Stimulated activated CD4-positive, alpha-beta T cell treated with anti-CD3 and anti-CD28 coated beads, Interleukin-12 subunit alpha, Interleukin-12 subunit beta, amount 100 ng/mL, for 4 hours (primary cell): ENCODE data around the gene HTRA3.

Source experiments
- DNase-seq: peaks from one replicate; pipeline ENCODE4 v3.0.0-alpha.2; 2020

Gene HTRA3

GRCh38 chr4:8269535-8270417, at the start of gene HTRA3:
Gene HTRA3 (plus strand): TSS chr4:8269754. CDS start chr4:8269969, 215 bp downstream.
- DNase-seq, result no peak

- DNase-seq, result no peak
Observed at GRCh38 chr4:8220661-8221450, 48.7 kb upstream of the HTRA3 start.

GRCh38 chr4:8221476-8221875, 48.1 kb upstream of the HTRA3 start:
- no peak for DNase-seq

- no peak for DNase-seq
Observed at GRCh38 chr4:8221985-8222384, 47.6 kb upstream of the HTRA3 start.

- no peak for DNase-seq
Observed at GRCh38 chr4:8222609-8223388, 46.8 kb upstream of the HTRA3 start.

- no peak for DNase-seq
Observed at GRCh38 chr4:8224267-8224974, 45.1 kb upstream of the HTRA3 start.

- no peak for DNase-seq
Observed at GRCh38 chr4:8224975-8225625, 44.5 kb upstream of the HTRA3 start.

GRCh38 chr4:8225706-8226443, 43.7 kb upstream of the HTRA3 start:
- no peak for DNase-seq

GRCh38 chr4:8227201-8227770, 42.3 kb upstream of the HTRA3 start:
- no peak for DNase-seq

GRCh38 chr4:8227771-8228318, 41.7 kb upstream of the HTRA3 start:
- DNase-seq, result no peak

GRCh38 chr4:8228319-8229250, 41.0 kb upstream of the HTRA3 start:
- peak; percentile 65 for DNase-seq

- peak; percentile 11 for DNase-seq
Observed at GRCh38 chr4:8229331-8229975, 40.1 kb upstream of the HTRA3 start.

- DNase-seq, result no peak
Observed at GRCh38 chr4:8230033-8230432, 39.5 kb upstream of the HTRA3 start.

GRCh38 chr4:8230891-8231290, 38.7 kb upstream of the HTRA3 start:
- no peak for DNase-seq

GRCh38 chr4:8231551-8232049, 38.0 kb upstream of the HTRA3 start:
- no peak for DNase-seq

- DNase-seq, result no peak
Observed at GRCh38 chr4:8232748-8233147, 36.8 kb upstream of the HTRA3 start.

- DNase-seq, result no peak
Observed at GRCh38 chr4:8233672-8234484, 35.7 kb upstream of the HTRA3 start.

GRCh38 chr4:8234715-8235114, 34.8 kb upstream of the HTRA3 start:
- no peak for DNase-seq
